HepG2 (cell line): ENCODE measurements around the gene FRMD6. TPM values are rescaled to one million over a fixed set of nuclear protein-coding genes. Genes with fewer than 3 reads are reported as not detected.

ENCODE experiments used
- ATAC-seq: fragments of 200-7000 bp; cut with Tn5 transposase; 3 replicates; pipeline ENCODE4 v1.9.1; 2020; ENCODE audit warnings: mild to moderate bottlenecking, moderate library complexity
- BruUV-seq: library from RNA; stranded (reverse); fragments of 400-500 nt; replicated peaks from 2 replicates; lab custom pipeline; 2021; lab: Mats Ljungman, UMichigan
- CTCF ChIA-PET: fragments of 300-600 bp; formaldehyde crosslinking; extraction: SDS; loops from one replicate; lab custom pipeline; 2021; ENCODE audit warnings: low total read pairs, inconsistent platforms, low intra/inter-chr PET ratio; lab: Yijun Ruan, JAX
- POLR2A ChIA-PET: fragments of 350-600 bp; sonication (Branson Sonifier 250); formaldehyde crosslinking; loops from one replicate; lab custom pipeline; 2020; ENCODE audit warnings: antibody characterized with exemption, inconsistent platforms; lab: Yijun Ruan, JAX
- DNase-seq: peaks from one replicate; pipeline ENCODE4 v3.0.0-alpha.2; 2015; ENCODE audit warnings: low spot score
- FAIRE-seq: peaks from 3 replicates; lab custom pipeline; 2011; peaks lifted over from hg19 to GRCh38; lab: Jason Lieb, UNC
- H2AFZ ChIP-seq: one replicate; pipeline ENCODE4 v1.6.1; 2011; ENCODE audit warnings: low read length, inconsistent platforms
- H3K27ac ChIP-seq: fragments of 300-600 bp; 3 replicates; pipeline ENCODE4 v1.8.0; 2011; ENCODE audit warnings: mixed run types, mild to moderate bottlenecking, mixed read lengths, low read length, inconsistent platforms; ENCODE audit not compliant: insufficient read depth; ENCODE audit errors: extremely low read length
- H3K27me3 ChIP-seq, 2 experiments: fragments of 200-600 bp in 1 of 2; 2 replicates in 1 of 2; 3 replicates in 1 of 2; pipeline versions ENCODE4 v1.6.0 to v1.8.0; 2011; ENCODE audit warnings: low read length in 2 of 2, mild to moderate bottlenecking in 2 of 2, moderate library complexity in 2 of 2, inconsistent platforms in 1 of 2; ENCODE audit not compliant: insufficient read depth in 2 of 2, control insufficient read depth in 1 of 2
- H3K36me3 ChIP-seq, 2 experiments: fragments of 200-600 bp in 1 of 2; replicated peaks in 1 of 2; 2 replicates in 1 of 2; 3 replicates in 1 of 2; pipeline versions ENCODE4 v1.5.1 to v1.8.0; 2011; ENCODE audit warnings: low read length in 2 of 2, inconsistent platforms in 1 of 2; ENCODE audit not compliant: insufficient read depth in 2 of 2, control insufficient read depth in 1 of 2
- H3K4me1 ChIP-seq: 2 replicates; pipeline ENCODE4 v1.5.1; 2012; ENCODE audit warnings: low read length, inconsistent platforms; ENCODE audit not compliant: insufficient read depth
- H3K4me2 ChIP-seq: 2 replicates; pipeline ENCODE4 v1.6.0; 2011; ENCODE audit warnings: low read depth, low read length, inconsistent platforms
- H3K4me3 ChIP-seq, 3 experiments: fragments of 200-600 bp in 1 of 3; sonication (generic), shearing (Covaris generic) in 1 of 3; replicated peaks in 1 of 3; 2 replicates each; pipeline ENCODE4 v1.5.1; 2011 to 2016; ENCODE audit warnings: low read length in 3 of 3, inconsistent platforms in 2 of 3, low read depth in 2 of 3, mild to moderate bottlenecking in 2 of 3, control low read depth in 1 of 3, mixed read lengths in 1 of 3; ENCODE audit not compliant: insufficient read depth in 1 of 3
- H3K79me2 ChIP-seq: one replicate; pipeline ENCODE4 v1.6.1; 2011; ENCODE audit warnings: low read length, inconsistent platforms; ENCODE audit not compliant: insufficient read depth
- H3K9ac ChIP-seq: 2 replicates; pipeline ENCODE4 v1.6.0; 2011; ENCODE audit warnings: mild to moderate bottlenecking, low read depth, low read length, inconsistent platforms; ENCODE audit not compliant: insufficient read depth
- H3K9me3 ChIP-seq: 2 replicates; pipeline ENCODE4 v1.5.1; 2012; ENCODE audit warnings: mild to moderate bottlenecking, low read length
- H4K20me1 ChIP-seq: 2 replicates; pipeline ENCODE4 v1.6.0; 2011; ENCODE audit warnings: inconsistent platforms, mild to moderate bottlenecking, low read length, moderate library complexity; ENCODE audit not compliant: insufficient read depth
- FOXA1 ChIP-seq, 2 experiments: fragments of 450-650 bp in 1 of 2; sonication (generic) in 1 of 2; formaldehyde crosslinking in 1 of 2; IDR thresholded peaks; 2 replicates each; pipeline versions ENCODE4 v1.4.0 to v1.6.1; 2016 to 2020; ENCODE audit warnings: missing genetic modification reagents in 1 of 2
- ISL2 ChIP-seq: sonication (generic); formaldehyde crosslinking; IDR thresholded peaks from 2 replicates; pipeline ENCODE4 v1.5.0; 2020; ENCODE audit warnings: missing genetic modification reagents
- KLF6 ChIP-seq: IDR thresholded peaks from 2 replicates; pipeline ENCODE4 v1.8.0; 2016; ENCODE audit warnings: missing biosample characterization, missing genetic modification reagents
- MXD4 ChIP-seq: IDR thresholded peaks from 2 replicates; pipeline ENCODE4 v1.6.1; 2016; ENCODE audit warnings: mild to moderate bottlenecking, missing biosample characterization, missing genetic modification reagents
- NRL ChIP-seq: sonication (generic); formaldehyde crosslinking; IDR thresholded peaks from 2 replicates; pipeline ENCODE4 v1.5.0; 2020; ENCODE audit warnings: missing genetic modification reagents, mild to moderate bottlenecking, moderate library complexity, borderline replicate concordance
- PCBP2 ChIP-seq: fragments of 200-400 bp; formaldehyde crosslinking; optimal IDR thresholded peaks from 2 replicates; pipeline ENCODE3; 2018; ENCODE audit warnings: low read length, low read depth; ENCODE audit not compliant: poor library complexity, severe bottlenecking
- SOX13 ChIP-seq, 3 experiments: fragments of 450-650 bp in 1 of 3; sonication (generic) in 1 of 3; formaldehyde crosslinking in 1 of 3; IDR thresholded peaks in 2 of 3; conservative IDR thresholded peaks in 1 of 3; 2 replicates each; pipeline versions ENCODE4 v1.5.0 to v1.6.1; 2016 to 2020; ENCODE audit warnings: antibody characterized with exemption in 1 of 3, mild to moderate bottlenecking in 1 of 3, missing compliant biosample characterization in 1 of 3, missing genetic modification reagents in 1 of 3, moderate library complexity in 1 of 3
- ZC3H4 ChIP-seq: sonication (generic); formaldehyde crosslinking; IDR thresholded peaks from 2 replicates; pipeline ENCODE4 v1.4.0; 2020; ENCODE audit warnings: missing genetic modification reagents, borderline replicate concordance
- ZFP41 ChIP-seq: sonication (generic); formaldehyde crosslinking; IDR thresholded peaks from 2 replicates; pipeline ENCODE4 v1.4.0; 2020; ENCODE audit warnings: mild to moderate bottlenecking, missing genetic modification reagents, borderline replicate concordance
- ZNF180 ChIP-seq: sonication (generic); formaldehyde crosslinking; IDR thresholded peaks from 2 replicates; pipeline ENCODE4 v1.4.0; 2020; ENCODE audit warnings: low read depth, missing genetic modification reagents, borderline replicate concordance
- ZNF460 ChIP-seq: sonication (generic); formaldehyde crosslinking; IDR thresholded peaks from 2 replicates; pipeline ENCODE4 v1.5.1; 2020; ENCODE audit warnings: missing genetic modification reagents, mild to moderate bottlenecking, borderline replicate concordance
- ZNF615 ChIP-seq: sonication (generic); formaldehyde crosslinking; IDR thresholded peaks from 2 replicates; pipeline ENCODE4 v1.5.0; 2020; ENCODE audit warnings: mild to moderate bottlenecking, missing genetic modification reagents, borderline replicate concordance
- ZNF724P ChIP-seq: sonication (generic); formaldehyde crosslinking; IDR thresholded peaks from 2 replicates; pipeline ENCODE4 v1.8.0; 2022; ENCODE audit warnings: missing genetic modification reagents, borderline replicate concordance
- ZSCAN25 ChIP-seq: sonication (generic); formaldehyde crosslinking; IDR thresholded peaks from 2 replicates; pipeline ENCODE4 v1.8.0; 2022; ENCODE audit warnings: mild to moderate bottlenecking, missing genetic modification reagents
- WGBS: methylation state at CpG from one replicate; pipeline ENCODE4 v1.1.6; 2017; ENCODE audit warnings: low lambda C conversion rate; 5-methylcytosine and 5-hydroxymethylcytosine counted together
- in situ Hi-C: cut with HindIII; loops from 2 replicates; pipeline ENCODE4 v1.10.0; 2017; ENCODE audit warnings: low pct_unique_long_range_greater_than_20kb; ENCODE audit not compliant: extremely low pct_ligation_motif_present
- intact Hi-C: fragments of 100-400 bp; cut with micrococcal nuclease; formaldehyde crosslinking; loops from one replicate; pipeline ENCODE4 v1.10.0; 2022; ENCODE audit not compliant: unreplicated experiment
- polyA plus RNA-seq, 8 experiments: library from polyadenylated mRNA; depleted of rRNA in 3 of 8; stranded (reverse) in 7 of 8; unstranded in 1 of 8; fragments of >200 nt; fragmentation: Illumina TruSeq in 4 of 8; extraction: Trizol in 4 of 8; gene quantifications; 2 replicates each; pipeline versions ENCODE4 v1.2.1 to v1.2.3, GENCODE V29; 2011 to 2016; ENCODE audit warnings: low read depth in 4 of 8, missing spikeins in 1 of 8, mixed read lengths in 1 of 8; ENCODE audit not compliant: insufficient read depth in 1 of 8
- total RNA-seq, 5 experiments: library from RNA; depleted of rRNA; stranded (reverse); fragments of >200 nt; fragmentation: Illumina TruSeq; extraction: Trizol; gene quantifications; 2 replicates each; pipeline ENCODE4 v1.2.3, GENCODE V29; 2016; ENCODE audit warnings: low read depth in 1 of 5
- TF ChIP-seq, protein P1 (sequence below): sonication (generic); formaldehyde crosslinking; IDR thresholded peaks from 2 replicates; pipeline ENCODE4 v1.4.0; 2020; ENCODE audit warnings: missing genetic modification reagents, borderline replicate concordance
- TF ChIP-seq, protein P2 (sequence below): sonication (generic); formaldehyde crosslinking; IDR thresholded peaks from 2 replicates; pipeline ENCODE4 v1.4.0; 2020; ENCODE audit warnings: missing genetic modification reagents
- TF ChIP-seq, protein P3 (sequence below): sonication (generic); formaldehyde crosslinking; IDR thresholded peaks from 2 replicates; pipeline ENCODE4 v1.4.0; 2020; ENCODE audit warnings: missing genetic modification reagents, borderline replicate concordance

FRMD6 gene
- total and polyA plus RNA-seq, 2 of the 13 experiments (the other 11 are each of a cell fraction or from before 2014, with no cell fraction given): 2.4 to 5.4 TPM

DNA sequence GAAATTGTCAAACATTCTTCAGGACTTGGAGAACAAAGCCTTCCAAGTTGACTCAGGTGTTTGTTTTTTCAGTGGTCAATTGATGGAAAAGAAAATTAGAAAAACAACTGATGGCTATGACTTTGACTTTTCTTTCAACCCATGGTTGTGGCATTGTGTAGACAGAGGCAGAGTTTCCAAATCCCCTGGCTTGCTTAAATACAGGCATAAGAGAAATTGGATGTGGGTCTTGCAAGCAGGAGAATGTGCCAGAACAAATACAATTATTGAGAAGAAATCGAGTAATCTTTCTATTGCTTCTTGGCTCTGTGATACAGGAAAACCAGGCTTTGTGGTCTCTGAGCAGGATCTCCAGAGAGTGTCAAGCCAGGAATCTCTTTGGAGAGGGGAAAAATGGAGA lies 40.9 kb upstream of the FRMD6 start (continued):
- TF ChIP-seq, protein P1, sequence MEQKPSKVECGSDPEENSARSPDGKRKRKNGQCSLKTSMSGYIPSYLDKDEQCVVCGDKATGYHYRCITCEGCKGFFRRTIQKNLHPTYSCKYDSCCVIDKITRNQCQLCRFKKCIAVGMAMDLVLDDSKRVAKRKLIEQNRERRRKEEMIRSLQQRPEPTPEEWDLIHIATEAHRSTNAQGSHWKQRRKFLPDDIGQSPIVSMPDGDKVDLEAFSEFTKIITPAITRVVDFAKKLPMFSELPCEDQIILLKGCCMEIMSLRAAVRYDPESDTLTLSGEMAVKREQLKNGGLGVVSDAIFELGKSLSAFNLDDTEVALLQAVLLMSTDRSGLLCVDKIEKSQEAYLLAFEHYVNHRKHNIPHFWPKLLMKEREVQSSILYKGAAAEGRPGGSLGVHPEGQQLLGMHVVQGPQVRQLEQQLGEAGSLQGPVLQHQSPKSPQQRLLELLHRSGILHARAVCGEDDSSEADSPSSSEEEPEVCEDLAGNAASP (CRISPR knock-in tag): no peak
- TF ChIP-seq MXD4 (no peak), ZNF615 (CRISPR knock-in tag) (no peak)

DNA sequence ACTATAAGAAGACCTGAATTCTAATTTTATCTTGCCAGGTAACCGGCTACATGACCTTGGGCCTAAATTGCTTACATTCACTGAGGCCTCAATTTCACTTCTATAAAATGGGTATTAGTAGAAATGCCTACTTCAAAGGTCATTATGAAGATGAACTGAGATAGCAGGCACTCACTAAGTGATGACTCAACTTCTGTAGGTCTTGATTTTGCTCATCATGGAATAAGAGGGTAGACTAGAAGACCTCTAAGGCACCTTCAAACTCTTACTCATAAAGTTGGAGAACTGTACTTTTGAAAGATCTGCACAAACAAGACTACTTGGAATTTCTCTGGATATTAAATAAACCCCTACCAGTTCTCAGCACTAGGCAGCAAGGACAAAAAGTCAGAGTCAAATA lies 39.3 kb upstream of the FRMD6 start:
- in situ Hi-C loops: no loop called here

More for the DNA sequence above, 39.3 kb upstream of the FRMD6 start:
- Histone ChIP-seq H3K4me2 (no peak overlapping the region), H3K9ac (no peak overlapping the region), H3K36me3 (no peaks in the 10 kb centered on the region), H4K20me1 (no peaks in the 10 kb centered on the region), H3K27me3 (no peaks in the 10 kb centered on the region; a peak in 1 of 5 replicates), H3K9me3 (no peaks in the 10 kb centered on the region), H3K4me3 (no peak overlapping the region), H3K79me2 (no peaks in the 10 kb centered on the region), H2AFZ (no peak overlapping the region), H3K27ac (no peak overlapping the region), H3K4me1 (peaks cover 13% of the 10 kb centered on the region)
- DNase-seq (no peak), ATAC-seq (no peak), FAIRE-seq (no peak)
- POLR2A ChIA-PET: no interaction called here
- 53% methylated on average over 1 of the region's 1 CpG for WGBS
- intact Hi-C loops: no loop called here
- BruUV-seq: no TSS peak
- CTCF ChIA-PET: no interaction called here
- TF ChIP-seq NRL (CRISPR knock-in tag): no peak
- no peak for TF ChIP-seq ZC3H4 (CRISPR knock-in tag)
- no peak for TF ChIP-seq ZNF460
- TF ChIP-seq KLF6: no peak
- TF ChIP-seq ZNF180 (CRISPR knock-in tag): no peak
- TF ChIP-seq, protein P2, sequence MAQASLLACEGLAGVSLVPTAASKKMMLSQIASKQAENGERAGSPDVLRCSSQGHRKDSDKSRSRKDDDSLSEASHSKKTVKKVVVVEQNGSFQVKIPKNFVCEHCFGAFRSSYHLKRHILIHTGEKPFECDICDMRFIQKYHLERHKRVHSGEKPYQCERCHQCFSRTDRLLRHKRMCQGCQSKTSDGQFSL (CRISPR knock-in tag): no peak
- TF ChIP-seq ISL2: no peak
- TF ChIP-seq ZSCAN25 (CRISPR knock-in tag): no peak
- no peak for TF ChIP-seq ZNF724P (CRISPR knock-in tag)
- no peak for TF ChIP-seq ZFP41 (CRISPR knock-in tag)
- no peak for TF ChIP-seq SOX13 (IDR thresholded peaks at IDR 0.05)
- TF ChIP-seq SOX13 (CRISPR knock-in tag; conservative IDR thresholded peaks at IDR 0.05 in 1 of 2, IDR thresholded peaks at IDR 0.05 in 1 of 2): no peak
- TF ChIP-seq FOXA1 (IDR thresholded peaks at IDR 0.05): no peak
- no peak for TF ChIP-seq FOXA1 (CRISPR knock-in tag; IDR thresholded peaks at IDR 0.05)
- TF ChIP-seq, protein P3, sequence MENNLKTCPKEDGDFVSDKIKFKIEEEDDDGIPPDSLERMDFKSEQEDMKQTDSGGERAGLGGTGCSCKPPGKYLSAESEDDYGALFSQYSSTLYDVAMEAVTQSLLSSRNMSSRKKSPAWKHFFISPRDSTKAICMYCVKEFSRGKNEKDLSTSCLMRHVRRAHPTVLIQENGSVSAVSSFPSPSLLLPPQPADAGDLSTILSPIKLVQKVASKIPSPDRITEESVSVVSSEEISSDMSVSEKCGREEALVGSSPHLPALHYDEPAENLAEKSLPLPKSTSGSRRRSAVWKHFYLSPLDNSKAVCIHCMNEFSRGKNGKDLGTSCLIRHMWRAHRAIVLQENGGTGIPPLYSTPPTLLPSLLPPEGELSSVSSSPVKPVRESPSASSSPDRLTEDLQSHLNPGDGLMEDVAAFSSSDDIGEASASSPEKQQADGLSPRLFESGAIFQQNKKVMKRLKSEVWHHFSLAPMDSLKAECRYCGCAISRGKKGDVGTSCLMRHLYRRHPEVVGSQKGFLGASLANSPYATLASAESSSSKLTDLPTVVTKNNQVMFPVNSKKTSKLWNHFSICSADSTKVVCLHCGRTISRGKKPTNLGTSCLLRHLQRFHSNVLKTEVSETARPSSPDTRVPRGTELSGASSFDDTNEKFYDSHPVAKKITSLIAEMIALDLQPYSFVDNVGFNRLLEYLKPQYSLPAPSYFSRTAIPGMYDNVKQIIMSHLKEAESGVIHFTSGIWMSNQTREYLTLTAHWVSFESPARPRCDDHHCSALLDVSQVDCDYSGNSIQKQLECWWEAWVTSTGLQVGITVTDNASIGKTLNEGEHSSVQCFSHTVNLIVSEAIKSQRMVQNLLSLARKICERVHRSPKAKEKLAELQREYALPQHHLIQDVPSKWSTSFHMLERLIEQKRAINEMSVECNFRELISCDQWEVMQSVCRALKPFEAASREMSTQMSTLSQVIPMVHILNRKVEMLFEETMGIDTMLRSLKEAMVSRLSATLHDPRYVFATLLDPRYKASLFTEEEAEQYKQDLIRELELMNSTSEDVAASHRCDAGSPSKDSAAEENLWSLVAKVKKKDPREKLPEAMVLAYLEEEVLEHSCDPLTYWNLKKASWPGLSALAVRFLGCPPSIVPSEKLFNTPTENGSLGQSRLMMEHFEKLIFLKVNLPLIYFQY (CRISPR knock-in tag): no peak
- no peak for TF ChIP-seq PCBP2
